Posterior cingulate gyrus (tissue), 11 donors: Measurements from ENCODE around the gene UBE2G2.

Experiments
- DNase-seq, 10 donors: peaks; one replicate each; pipeline versions ENCODE4 v3.0.0 to v3.0.0-alpha.2; 2020 to 2021; ENCODE audit warnings: mixed read lengths in 3 of 10
- intact Hi-C: fragments of 100-400 bp; cut with DNase I; formaldehyde crosslinking; loops from one replicate; pipeline ENCODE4 v1.15.1; 2023

Gene UBE2G2

DNA sequence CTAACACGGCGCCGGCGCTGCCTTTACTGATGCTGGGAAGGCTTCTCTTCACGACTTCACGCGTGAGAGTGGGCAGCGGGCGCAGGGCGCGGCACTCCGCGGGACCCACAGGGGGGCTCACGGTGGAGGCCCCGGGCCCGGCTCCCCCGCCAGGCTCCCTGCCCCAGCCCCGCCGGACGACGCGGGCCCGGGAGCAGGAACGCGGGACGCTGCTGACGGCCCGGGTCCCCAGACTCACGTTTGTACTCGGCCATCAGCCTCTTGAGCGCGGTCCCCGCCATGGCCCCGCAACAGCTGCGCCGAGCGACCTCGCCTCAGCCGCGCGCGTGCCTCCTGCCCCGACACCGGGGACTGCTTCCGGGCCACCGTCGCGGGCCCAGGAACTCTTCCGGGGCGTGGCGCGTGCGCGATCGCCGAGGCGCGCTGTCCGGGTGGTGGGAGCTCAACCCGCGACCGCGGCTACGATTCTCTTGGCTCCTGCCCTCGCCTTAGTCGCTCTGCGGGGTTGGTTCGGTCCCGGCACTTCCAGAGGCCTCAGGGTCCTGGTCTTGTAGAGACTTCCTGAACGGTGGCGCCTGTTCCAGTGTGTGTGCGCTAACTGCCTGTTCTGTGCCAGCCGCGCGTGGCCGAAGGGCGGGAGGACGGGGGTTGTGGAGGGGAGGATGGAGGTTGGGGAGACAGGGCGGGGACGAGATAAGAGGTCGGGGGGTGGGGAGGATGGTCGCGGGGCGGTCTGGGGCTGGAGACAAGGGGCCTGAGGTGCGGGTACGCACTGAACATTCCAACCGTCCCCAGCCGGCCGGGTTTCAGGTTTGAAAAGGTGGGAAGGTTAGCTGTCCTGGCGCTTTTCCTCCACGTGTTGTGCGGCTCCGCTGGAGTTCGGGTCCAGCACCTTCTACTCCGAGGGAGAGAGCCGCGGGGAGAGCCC is at the start of gene UBE2G2:
Gene UBE2G2, minus strand, starts transcription at position 353 of the 928 bp plus-strand sequence. Its CDS starts 72 bp downstream, at position 281.
- DNase-seq: peak; percentile 73 to 97 (median 82)
- intact Hi-C loops: loop anchor here (2.0 to 5.0 kb wide), 2 partner anchors 17 to 71 kb away; partner anchors contain the start of genes PTTG1IP and SUMO3

DNA sequence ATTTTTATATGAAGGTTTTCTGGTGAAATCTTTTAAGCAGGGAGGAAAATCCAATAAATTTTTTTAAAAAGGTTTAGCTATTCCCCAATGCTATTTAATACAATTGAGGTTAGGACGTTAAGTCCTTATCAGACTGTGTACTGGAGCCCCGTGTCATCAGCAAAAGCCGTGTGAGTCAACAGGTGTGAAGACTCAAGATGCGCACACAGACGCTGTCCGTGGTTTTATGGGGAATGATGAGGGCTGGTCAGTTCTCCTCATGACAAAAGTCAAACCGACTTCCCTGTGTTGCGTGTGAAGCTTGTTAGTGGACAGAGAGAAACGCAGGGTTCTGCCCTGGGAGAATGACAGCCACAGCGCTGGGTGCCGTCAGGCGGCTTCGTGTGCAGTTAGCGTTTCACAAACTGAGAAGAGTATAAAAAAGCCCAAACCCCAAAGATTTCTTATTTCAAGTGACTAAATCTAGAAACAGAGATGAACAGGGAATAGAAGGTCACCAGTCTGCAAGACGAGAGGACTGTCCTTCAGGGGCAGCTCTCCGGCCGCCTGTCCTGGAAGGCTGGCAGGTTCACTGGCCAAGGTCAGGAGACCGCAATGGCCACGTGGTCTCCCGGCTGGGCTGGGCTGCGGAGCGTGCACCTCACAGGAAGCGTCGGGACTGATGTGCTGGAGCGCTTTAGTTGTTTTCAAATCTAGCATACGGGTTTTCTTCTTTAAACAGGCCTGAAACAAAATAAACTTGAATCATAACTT is 49.5 kb upstream of the UBE2G2 start:
- intact Hi-C loops: no loop called here
- peak in 2 of 10 donors; percentile 40 to 75 for DNase-seq

DNA sequence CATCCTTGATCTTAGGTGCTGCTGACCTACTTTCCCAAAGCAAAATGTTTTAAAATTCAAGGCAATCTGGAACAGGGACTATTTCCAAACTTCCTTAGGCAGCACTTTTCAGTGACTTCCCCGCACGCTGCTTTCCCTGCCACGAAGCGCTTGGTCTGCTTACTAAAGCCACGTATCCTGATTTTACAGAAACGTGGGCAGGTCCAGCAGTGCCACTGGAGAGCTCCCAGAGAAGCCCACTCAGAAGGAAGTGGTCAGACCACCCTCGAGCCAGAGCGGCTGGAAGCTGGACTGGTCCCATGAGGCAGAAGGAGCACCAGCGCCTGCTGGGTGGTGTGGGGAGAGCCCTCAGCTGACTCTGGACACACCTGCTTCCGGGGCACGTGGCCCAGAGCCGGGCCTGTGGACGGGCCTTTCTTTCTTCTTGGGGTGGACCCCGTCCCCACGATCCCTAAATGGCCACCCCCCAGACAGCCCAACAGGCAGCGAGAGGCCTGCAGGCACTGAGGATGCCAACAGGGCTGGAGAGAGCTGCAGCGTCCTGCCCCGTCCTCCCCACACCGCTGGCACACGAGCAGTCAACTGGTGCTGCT is 48.7 kb upstream of the UBE2G2 start:
- intact Hi-C loops: no loop called here
- peak in 2 of 10 donors; percentile 58 to 78 for DNase-seq

GRCh38 chr21:44849616-44850130 is 48.1 kb upstream of the UBE2G2 start:
- DNase-seq: peak in 2 of 10 donors; percentile 24 to 49

GRCh38 chr21:44848821-44849521 is 47.4 kb upstream of the UBE2G2 start:
- intact Hi-C loops: no loop called here

More at GRCh38 chr21:44849616-44850130, 48.1 kb upstream of the UBE2G2 start:
- intact Hi-C loops: no loop called here

GRCh38 chr21:44847261-44848056 is 45.8 kb upstream of the UBE2G2 start:
- DNase-seq: peak in 2 of 10 donors; percentile 61 to 78
- intact Hi-C loops: no loop called here

More at GRCh38 chr21:44848821-44849521, 47.4 kb upstream of the UBE2G2 start:
- peak in 3 of 10 donors; percentile 39 to 77 (median 56) for DNase-seq

- peak in 7 of 10 donors; percentile 31 to 93 (median 68) for DNase-seq
- intact Hi-C loops: no loop called here
Measured at GRCh38 chr21:44846485-44847260, 45.1 kb upstream of the UBE2G2 start.

DNA sequence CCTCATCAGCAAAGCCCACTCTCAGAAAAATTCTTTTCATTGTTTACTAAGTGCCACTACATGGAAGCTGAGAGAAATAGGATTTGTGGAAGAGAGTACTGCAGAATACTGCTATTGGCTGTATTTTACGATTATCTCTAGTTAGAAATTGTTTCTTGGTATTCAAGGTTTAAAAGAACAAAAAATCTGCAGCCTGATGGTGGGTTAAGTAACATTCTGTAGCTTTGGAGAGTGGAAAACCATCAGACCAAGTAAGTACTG is 44.5 kb upstream of the UBE2G2 start:
- intact Hi-C loops: no loop called here
- DNase-seq: no peak

DNA sequence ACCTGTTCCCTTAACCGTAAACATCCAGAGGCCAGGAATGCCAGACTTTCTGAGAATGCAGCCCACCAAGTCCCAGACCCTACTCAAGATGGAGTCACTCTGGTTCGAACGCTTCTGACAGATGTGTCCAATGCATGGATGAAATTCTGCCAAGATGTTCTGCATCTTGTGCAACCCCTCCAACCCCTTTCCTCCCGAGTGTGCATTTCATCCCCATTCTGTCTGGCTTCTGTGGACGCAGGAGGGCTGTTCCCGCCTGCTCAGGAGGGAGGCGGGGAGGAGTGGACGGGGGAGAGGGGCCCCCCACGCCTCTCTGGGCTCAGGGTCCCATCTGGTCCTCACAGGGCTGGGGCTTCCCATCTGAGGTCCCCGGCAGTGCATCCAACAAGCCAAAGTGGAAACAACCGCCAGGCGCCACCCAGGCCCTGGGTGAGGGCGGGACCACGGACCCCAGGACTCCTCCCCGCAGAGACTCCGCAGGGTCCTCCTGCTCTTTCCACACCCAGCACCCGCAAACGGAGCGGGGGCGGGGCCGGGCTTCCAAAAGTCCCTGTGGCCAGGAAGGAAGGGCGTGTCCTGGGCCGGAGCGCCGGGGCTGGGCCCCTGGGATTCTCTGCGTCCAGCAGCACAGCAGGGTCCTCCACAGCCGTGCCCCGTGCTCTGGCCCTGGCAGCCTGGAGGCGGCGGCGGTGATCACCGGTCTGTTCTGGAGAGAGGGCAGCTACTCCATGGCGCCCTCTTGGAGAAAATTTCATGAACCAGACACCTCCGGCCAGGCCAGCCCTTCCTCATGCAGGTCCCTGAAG is 44.0 kb upstream of the UBE2G2 start:
- peak in 5 of 10 donors; percentile 47 to 88 (median 75) for DNase-seq

GRCh38 chr21:44844256-44844655 is 42.6 kb upstream of the UBE2G2 start:
- peak in 2 of 10 donors; percentile 54 to 61 for DNase-seq
- intact Hi-C loops: no loop called here

More for the DNA sequence above, 44.0 kb upstream of the UBE2G2 start:
- intact Hi-C loops: no loop called here

GRCh38 chr21:44842721-44843445 is 41.3 kb upstream of the UBE2G2 start:
- intact Hi-C loops: no loop called here
- peak in 3 of 10 donors; percentile 37 to 75 (median 60) for DNase-seq

DNA sequence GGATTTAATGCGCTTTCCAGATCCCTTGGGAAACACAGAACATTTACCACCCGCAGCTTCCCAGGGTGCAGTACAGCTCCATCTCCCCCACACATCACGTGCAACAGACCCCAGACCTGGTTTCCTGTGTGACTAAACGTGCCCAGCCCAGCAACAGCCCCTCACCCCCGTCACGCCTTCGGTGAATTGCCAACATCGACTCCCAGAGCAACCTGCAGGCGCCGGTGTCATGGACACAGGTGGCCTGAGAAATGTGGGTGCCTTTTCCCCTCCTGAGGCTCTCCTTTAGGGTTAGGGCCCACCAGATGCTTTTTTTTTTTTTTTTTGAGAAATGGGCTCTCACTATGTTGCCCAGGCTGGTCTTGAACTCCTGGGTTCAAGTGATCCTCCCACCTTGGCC is 40.5 kb upstream of the UBE2G2 start:
- peak in 3 of 10 donors; percentile 11 to 48 (median 37) for DNase-seq
- intact Hi-C loops: no loop called here

GRCh38 chr21:44840771-44841170 is 39.2 kb upstream of the UBE2G2 start:
- intact Hi-C loops: no loop called here
- peak in 3 of 10 donors; percentile 42 to 61 (median 43) for DNase-seq

- intact Hi-C loops: no loop called here
- peak in 3 of 10 donors; percentile 55 to 58 (median 56) for DNase-seq
Measured at GRCh38 chr21:44838951-44839350, 37.3 kb upstream of the UBE2G2 start.

GRCh38 chr21:44838039-44838895 is 36.6 kb upstream of the UBE2G2 start:
- DNase-seq: peak in 2 of 10 donors; percentile 53 to 80
- intact Hi-C loops: no loop called here

- intact Hi-C loops: no loop called here
- DNase-seq: peak in 1 of 10 donors; percentile 71
Measured at GRCh38 chr21:44837537-44837936, 35.9 kb upstream of the UBE2G2 start.
